Activated gamma-delta T cell treated with Interleukin-2 at 50 U/mL for 16 hours (primary cell): ENCODE data around the gene EDARADD.
A peak's percentile ranks its signal among the peaks of the same experiment; 100 is the strongest.

Source experiments
- DNase-seq: peaks from one replicate; pipeline ENCODE4 v3.0.0-alpha.2; 2020

The EDARADD gene

DNA sequence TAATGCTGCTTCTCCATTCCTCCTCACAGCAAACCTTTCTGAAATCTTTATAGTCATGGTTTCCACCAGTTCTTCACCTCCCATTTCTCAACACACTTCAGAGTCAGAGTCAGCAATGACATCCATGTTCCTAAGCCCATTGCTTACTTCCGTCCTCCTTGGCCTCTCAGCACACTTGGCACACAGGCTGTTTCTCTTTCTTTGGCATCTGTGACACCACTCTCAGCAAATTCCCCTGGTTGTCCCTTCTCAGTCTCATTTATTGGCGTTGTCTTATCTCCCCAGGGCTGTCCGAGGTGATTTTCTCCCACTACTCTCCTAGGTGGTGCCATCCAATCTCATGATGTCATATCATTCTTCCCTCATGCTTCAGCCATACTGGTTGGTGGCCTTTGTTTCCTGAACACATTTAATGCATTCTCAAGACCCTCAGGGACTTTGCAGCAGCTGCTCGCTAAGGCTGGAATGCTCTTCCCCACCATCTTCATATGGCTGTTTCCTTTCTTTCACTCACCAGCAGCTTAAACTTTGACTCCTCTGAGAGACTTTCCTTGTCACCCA, 126.4 kb downstream of the EDARADD start:
- DNase-seq, result no peak

DNA sequence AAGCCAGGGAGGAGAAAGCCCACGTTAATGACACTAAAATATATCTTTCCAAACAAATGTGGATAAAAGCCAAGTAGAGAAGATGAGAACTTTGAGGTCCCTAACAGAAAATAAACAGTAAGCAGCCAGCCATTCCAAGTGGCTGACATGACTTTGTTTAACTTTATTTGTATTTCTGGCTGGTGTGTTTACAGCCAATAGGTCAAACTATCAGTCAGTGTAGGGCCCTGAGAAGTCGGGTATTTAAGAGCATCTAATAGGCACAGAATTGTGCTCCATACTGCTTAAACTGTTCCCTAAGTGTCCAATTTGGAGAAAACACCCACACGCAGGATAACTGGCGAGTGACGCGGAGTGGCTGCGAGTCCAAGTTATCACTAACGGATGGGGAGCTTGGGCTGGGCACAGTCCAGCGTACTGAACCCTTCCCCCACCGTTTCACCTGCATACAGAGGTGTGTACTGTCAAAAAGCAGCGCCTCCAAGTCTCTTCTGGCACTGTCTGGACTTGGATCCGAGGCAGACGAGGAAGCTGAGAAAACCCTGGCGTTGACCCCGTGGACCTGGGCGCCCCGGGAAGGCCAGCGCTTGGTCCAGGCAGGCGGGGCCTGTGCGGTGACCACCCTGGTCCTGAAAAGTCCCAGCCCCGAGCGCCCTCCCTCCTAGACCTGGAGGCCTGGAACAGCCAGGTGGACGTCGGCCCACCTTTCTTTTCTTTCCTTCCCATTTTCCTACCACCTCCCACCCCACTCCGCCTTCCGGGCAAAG, 129.0 kb downstream of the EDARADD start:
- no peak for DNase-seq

GRCh38 chr1:236523704-236524141, 129.6 kb downstream of the EDARADD start, which contains the start of gene LGALS8:
TSS of gene LGALS8 (plus strand) at chr1:236523982. CDS start at chr1:236526071, 2,089 bp downstream.
- DNase-seq, result peak; percentile 78

GRCh38 chr1:236524142-236524894, 130.2 kb downstream of the EDARADD start:
- DNase-seq, result peak; percentile 54

- DNase-seq, result no peak
Observed at GRCh38 chr1:236524895-236525184, 130.8 kb downstream of the EDARADD start.

DNA sequence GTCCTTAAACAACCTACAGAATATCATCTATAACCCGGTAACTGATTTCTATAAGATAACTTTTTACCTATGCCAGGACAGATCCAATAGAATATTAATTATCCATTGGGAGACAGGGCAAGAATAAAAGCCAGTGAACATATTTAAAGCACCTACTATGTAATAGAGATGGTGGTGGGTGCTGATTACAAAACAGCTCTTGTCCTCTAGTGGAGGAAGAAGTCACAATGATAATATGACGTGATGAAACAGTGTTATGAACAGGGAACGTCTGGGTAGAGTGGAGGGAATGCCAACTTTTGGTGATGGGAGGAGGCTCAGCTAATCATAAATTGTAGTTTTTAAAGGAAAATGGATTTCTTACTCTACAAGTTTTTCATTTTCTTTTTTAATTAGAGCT, 132.0 kb downstream of the EDARADD start:
- DNase-seq, result no peak

GRCh38 chr1:236530286-236530685, 136.2 kb downstream of the EDARADD start:
- DNase-seq, result no peak

- DNase-seq, result no peak
Observed at GRCh38 chr1:236530959-236531358, 136.9 kb downstream of the EDARADD start.

DNA sequence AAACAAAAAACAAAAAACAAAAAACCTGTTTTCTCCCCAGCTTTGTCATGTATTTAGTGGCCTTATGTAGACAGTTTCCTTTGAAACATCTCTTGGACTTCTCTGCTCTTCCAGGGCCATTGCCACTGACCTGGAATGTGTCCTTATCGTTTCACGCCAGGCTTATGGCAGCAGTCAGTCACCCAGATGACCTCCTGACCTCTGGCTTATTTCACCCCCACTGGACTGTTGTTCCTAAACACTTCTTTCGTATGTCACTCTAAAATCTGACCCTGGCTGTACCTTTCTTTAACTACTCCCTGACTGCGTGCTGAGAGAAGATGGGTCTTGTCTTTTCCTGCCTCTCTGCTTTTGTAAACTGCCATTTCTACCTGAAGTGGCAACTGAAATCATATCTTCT, 138.8 kb downstream of the EDARADD start:
- DNase-seq, result no peak

DNA sequence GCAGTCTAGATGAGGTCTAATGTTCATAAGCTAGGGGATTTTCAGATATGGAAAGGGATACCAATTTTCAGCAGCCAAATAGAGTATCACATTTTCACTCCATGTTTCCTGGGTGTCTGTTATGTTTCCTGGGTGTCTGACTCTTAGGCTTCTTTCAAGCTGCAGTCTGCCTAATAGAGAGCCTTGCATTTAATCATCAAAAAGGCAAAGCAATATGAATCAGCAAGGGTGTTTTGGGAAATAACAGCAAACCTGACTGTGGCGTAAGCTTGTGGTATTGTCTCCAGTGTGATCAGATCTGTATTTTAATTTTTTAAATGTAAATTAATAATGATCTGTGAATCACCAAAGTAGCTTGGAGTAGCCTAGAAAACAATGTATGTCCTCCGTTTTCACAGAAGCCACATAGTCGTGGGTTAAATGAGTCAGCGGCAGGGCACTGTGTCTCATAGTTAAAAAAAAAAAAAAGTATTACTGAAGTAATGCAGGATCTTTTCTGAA, 140.1 kb downstream of the EDARADD start:
- DNase-seq, result no peak
